ENCODE data around the gene CCN5. TPM values are rescaled to one million over a fixed set of nuclear protein-coding genes. Genes with fewer than 3 reads are reported as not detected.

Gene CCN5
- total RNA-seq, 1 experiment from 2014 or later, result 0.20 TPM

DNA sequence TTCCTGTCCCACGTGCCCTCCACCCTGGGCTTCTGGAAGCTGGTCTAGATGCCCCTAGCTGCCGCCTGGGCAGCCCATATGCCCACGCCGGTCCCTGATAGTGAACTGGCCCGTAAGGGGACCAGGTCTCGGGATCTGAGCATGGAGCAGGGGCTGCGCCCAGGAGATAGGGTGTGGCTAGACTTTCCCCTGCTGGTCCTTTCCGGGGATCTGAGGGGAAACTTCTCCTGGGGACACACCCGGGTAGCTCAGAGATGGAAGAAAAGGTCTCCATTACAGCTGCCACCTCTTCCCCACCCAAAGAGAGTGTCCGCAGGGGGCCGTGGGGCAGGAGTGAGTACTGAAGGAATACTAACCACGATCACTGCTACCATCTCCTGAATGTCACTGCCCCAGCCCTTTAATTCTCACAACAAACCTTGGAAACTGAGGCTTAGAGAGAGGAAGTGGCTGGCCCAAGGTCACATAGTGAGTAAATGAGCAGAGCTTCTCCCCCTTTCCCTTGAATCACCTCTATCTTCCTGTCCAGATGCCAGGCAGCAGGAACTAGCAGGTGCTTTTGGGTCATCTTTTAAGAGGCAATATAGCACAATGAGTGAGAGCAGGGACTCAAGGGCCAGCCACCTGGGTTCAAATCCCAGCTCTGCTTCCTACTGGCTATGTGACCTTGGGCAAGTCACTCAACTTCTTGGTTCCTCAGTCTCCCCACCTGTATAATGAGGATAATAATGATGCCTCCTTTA lies 11.8 kb upstream of the CCN5 start:
- Histone ChIP-seq H3K27ac (no peak overlapping the region), H3K36me3 (ENCODE audit: low read depth) (no peaks in the 10 kb centered on the region), H3F3A (ENCODE audit: insufficient read depth, low read depth) (no peaks in the 10 kb centered on the region), H3K27me3 (ENCODE audit: insufficient read depth, low read depth) (no peaks in the 10 kb centered on the region), H3K9me3 (ENCODE audit: insufficient read depth, low read depth) (no peaks in the 10 kb centered on the region), H3K4me1 (replicated peaks; ENCODE audit: insufficient read depth) (peaks cover 9% of the 10 kb centered on the region), H3K4me3 (no peak overlapping the region), H2AFZ (no peak overlapping the region), H3K4me2 (no peak overlapping the region), H3K9me2 (ENCODE audit: insufficient read depth) (no peaks in the 10 kb centered on the region), H4K20me1 (ENCODE audit: insufficient read depth) (no peaks in the 10 kb centered on the region), H3K79me2 (ENCODE audit: low read depth) (no peaks in the 10 kb centered on the region)
- no TSS peak for BruUV-seq (replicated peaks)
- intact Hi-C loops (cut with micrococcal nuclease; ENCODE audit: unreplicated experiment), result no loop called here
- no peak for DNase-seq
- ChIA-PET CTCF (no interaction called here), POLR2A (ENCODE audit: unreplicated experiment) (no interaction called here)
- TF ChIP-seq EZH2 (IDR thresholded peaks at IDR 0.05; ENCODE audit: low read depth), result no peak
- TF ChIP-seq, protein P1, sequence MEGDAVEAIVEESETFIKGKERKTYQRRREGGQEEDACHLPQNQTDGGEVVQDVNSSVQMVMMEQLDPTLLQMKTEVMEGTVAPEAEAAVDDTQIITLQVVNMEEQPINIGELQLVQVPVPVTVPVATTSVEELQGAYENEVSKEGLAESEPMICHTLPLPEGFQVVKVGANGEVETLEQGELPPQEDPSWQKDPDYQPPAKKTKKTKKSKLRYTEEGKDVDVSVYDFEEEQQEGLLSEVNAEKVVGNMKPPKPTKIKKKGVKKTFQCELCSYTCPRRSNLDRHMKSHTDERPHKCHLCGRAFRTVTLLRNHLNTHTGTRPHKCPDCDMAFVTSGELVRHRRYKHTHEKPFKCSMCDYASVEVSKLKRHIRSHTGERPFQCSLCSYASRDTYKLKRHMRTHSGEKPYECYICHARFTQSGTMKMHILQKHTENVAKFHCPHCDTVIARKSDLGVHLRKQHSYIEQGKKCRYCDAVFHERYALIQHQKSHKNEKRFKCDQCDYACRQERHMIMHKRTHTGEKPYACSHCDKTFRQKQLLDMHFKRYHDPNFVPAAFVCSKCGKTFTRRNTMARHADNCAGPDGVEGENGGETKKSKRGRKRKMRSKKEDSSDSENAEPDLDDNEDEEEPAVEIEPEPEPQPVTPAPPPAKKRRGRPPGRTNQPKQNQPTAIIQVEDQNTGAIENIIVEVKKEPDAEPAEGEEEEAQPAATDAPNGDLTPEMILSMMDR (conservative IDR thresholded peaks at IDR 0.05), result no peak

DNA sequence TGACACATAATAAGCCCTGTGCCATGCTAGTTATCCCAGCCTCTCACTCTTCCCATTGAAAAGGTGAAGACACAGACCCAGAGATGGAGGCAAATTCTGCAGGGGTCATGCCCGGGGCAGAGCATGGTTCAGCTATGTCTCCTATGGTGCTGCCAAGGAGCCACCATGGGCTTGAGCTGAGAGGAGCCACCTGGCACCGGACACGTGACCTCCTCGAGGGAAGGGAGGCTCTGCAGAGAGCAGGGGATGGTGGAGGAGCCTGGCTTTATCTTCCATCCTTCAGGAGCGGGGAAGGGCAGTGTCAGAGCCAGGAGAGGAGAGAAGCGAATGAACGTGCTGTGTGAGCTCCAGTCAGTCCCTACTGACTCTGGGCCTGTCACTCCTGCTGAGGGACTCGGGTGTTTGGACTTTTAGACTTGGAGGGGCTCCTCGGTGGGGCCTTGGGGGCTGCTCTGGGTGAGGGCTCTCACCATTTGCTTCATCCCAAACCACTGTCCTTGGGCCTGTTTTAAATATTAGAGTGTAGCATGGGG lies 11.1 kb upstream of the CCN5 start:
- H3K27me3 ChIP-seq (ENCODE audit: insufficient read depth, low read depth), result no peaks in the 10 kb centered on the region
- H3K9me3 ChIP-seq (ENCODE audit: insufficient read depth, low read depth), result no peaks in the 10 kb centered on the region
- no peaks in the 10 kb centered on the region for H3K79me2 ChIP-seq (ENCODE audit: low read depth)
- no peaks in the 10 kb centered on the region for H4K20me1 ChIP-seq (ENCODE audit: insufficient read depth)
- H3F3A ChIP-seq (ENCODE audit: insufficient read depth, low read depth), result no peaks in the 10 kb centered on the region
- no TSS peak for BruUV-seq (replicated peaks)
- H3K4me3 ChIP-seq, result no peak overlapping the region
- H3K36me3 ChIP-seq (ENCODE audit: low read depth), result no peaks in the 10 kb centered on the region
- ChIA-PET CTCF (no interaction called here), POLR2A (ENCODE audit: unreplicated experiment) (no interaction called here)
- no peak overlapping the region for H2AFZ ChIP-seq
- intact Hi-C loops (cut with micrococcal nuclease; ENCODE audit: unreplicated experiment), result no loop called here
- no peak overlapping the region for H3K4me2 ChIP-seq
- H3K4me1 ChIP-seq (replicated peaks; ENCODE audit: insufficient read depth), result peaks cover 9% of the 10 kb centered on the region
- H3K9me2 ChIP-seq (ENCODE audit: insufficient read depth), result no peaks in the 10 kb centered on the region
- TF ChIP-seq, protein P1 (conservative IDR thresholded peaks at IDR 0.05), result no peak
- TF ChIP-seq EZH2 (IDR thresholded peaks at IDR 0.05; ENCODE audit: low read depth), result no peak
- H3K27ac ChIP-seq, result no peak overlapping the region
- no peak for DNase-seq

- CTCF ChIA-PET, result no interaction called here
- H3K27me3 ChIP-seq (ENCODE audit: insufficient read depth, low read depth), result no peaks in the 10 kb centered on the region
- BruUV-seq (replicated peaks), result no TSS peak
- H3K4me3 ChIP-seq, result no peak overlapping the region
- peaks cover 9% of the 10 kb centered on the region for H3K4me1 ChIP-seq (replicated peaks; ENCODE audit: insufficient read depth)
- no peaks in the 10 kb centered on the region for H3K9me3 ChIP-seq (ENCODE audit: insufficient read depth, low read depth)
- H2AFZ ChIP-seq, result no peak overlapping the region
- H3K27ac ChIP-seq, result no peak overlapping the region
- H3K79me2 ChIP-seq (ENCODE audit: low read depth), result no peaks in the 10 kb centered on the region
- H3K36me3 ChIP-seq (ENCODE audit: low read depth), result no peaks in the 10 kb centered on the region
- POLR2A ChIA-PET (ENCODE audit: unreplicated experiment), result interaction anchor here (0.6 kb wide), 2 partner anchors 297 to 953 kb away, joined by 3 to 19 read pairs; no protein-coding TSS in a partner anchor
- intact Hi-C loops (cut with micrococcal nuclease; ENCODE audit: unreplicated experiment), result no loop called here
- no peak overlapping the region for H3K4me2 ChIP-seq
- no peaks in the 10 kb centered on the region for H3K9me2 ChIP-seq (ENCODE audit: insufficient read depth)
- DNase-seq, result no peak
- H3F3A ChIP-seq (ENCODE audit: insufficient read depth, low read depth), result no peaks in the 10 kb centered on the region
- H4K20me1 ChIP-seq (ENCODE audit: insufficient read depth), result no peaks in the 10 kb centered on the region
- no peak for TF ChIP-seq EZH2 (IDR thresholded peaks at IDR 0.05; ENCODE audit: low read depth)
- TF ChIP-seq, protein P1 (conservative IDR thresholded peaks at IDR 0.05), result no peak
Observed at GRCh38 chr20:44704551-44704971, 10.6 kb upstream of the CCN5 start.

All from PC-9 (cell line).